Measurements from ENCODE around the gene SLC25A15. TPM values are rescaled to one million over a fixed set of nuclear protein-coding genes. Genes with fewer than 3 reads are reported as not detected.

The SLC25A15 gene
- 29.1 and 32.2 TPM in 2 replicates for total RNA-seq (2012; rRNA removed)

DNA sequence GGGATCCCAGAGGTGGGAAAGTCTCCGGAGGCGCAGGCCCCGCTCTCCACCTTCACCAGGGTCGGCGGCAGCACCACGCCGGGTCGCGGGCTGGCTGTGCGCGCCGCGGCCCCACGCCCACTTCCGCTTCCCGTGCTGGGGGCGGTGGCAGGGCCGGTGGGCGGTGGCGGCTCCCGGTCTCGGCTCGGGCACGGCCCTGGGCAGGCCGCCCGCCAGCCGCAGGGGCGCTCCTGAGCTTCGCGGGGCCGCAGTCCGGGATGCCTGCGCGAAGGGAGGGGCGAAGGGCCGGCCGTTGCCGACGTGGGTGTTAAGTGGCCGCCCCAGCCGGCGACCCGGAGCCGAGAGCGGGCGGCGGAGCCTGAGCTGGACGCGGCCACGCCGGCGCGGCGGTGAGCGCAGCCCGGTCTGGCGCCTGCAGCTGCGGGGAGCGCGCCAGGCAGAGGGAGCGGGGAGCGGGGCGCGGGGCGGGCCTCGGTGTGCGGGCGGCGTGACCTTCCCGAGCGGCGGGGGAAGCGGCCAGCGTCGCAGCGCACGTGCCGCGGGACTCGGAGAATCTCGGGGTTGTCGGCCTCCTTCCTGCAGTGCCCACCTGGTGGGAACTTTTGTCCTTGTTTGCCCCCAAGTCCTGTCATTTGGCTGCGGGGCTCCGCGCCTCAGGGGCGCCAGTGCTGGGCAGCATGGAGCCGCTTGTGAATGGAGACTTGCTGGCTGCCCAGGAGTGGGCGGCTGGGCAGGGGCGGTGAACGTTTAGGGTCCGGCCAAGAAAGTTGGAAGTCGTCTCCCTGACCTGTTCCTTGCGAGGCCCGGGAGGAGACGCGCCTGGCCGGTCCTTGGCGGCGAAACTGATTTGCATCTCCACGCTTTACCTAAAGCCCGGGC lies at the start of gene SLC25A15:
Gene SLC25A15 (plus strand): TSS at position 337 of the 879 bp plus-strand sequence. CDS start 3,616 bp downstream, outside the sequence.
- H3K4me2 ChIP-seq (ENCODE audit: low read length) = peak within 1 kb of the TSS; percentile 95
- no peaks in the 10 kb centered on the region for H3K27me3 ChIP-seq (ENCODE audit: control insufficient read depth, insufficient read depth, low read length)

DNA sequence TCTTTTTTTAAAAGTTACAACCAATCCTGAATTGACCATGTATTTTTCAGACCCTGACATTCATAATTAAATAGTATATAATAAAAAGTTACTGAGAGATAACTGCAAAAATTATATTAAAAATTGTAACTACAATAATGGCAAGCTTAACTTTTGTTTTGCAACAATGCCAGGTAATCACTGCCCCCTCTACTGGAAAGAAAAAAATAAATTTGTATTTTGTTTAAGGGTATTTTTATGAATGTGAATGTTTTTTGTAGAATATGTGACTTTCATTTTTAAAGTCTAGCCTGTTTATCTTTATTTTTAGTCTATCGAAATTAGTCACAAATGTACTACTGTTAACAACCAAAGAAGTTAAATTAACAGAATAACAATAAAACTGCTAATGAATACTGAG lies 40.1 kb upstream of the SLC25A15 start:
- Histone ChIP-seq H3K9me3 (replicated peaks; ENCODE audit: low read length) (no peaks in the 10 kb centered on the region), H3K4me2 (ENCODE audit: low read length) (no peak overlapping the region), H3K36me3 (ENCODE audit: insufficient read depth, low read length) (peaks cover 9% of the 10 kb centered on the region), H3K4me1 (ENCODE audit: control insufficient read depth, insufficient read depth, low read length) (no peaks in the 10 kb centered on the region), H3K4me3 (ENCODE audit: low read length) (no peak overlapping the region), H3K9ac (ENCODE audit: low read depth, low read length) (no peak overlapping the region), H3K27me3 (ENCODE audit: control insufficient read depth, insufficient read depth, low read length) (no peaks in the 10 kb centered on the region)

More for the DNA sequence above, at the start of gene SLC25A15:
- no peaks in the 10 kb centered on the region for H3K9me3 ChIP-seq (replicated peaks; ENCODE audit: low read length)
- H3K9ac ChIP-seq (ENCODE audit: low read depth, low read length) = peak within 1 kb of the TSS; percentile 87
- H3K4me3 ChIP-seq (ENCODE audit: low read length) = peak within 1 kb of the TSS; percentile 92
- H3K36me3 ChIP-seq (ENCODE audit: insufficient read depth, low read length) = peaks cover 11% of the 10 kb centered on the region
- H3K4me1 ChIP-seq (ENCODE audit: control insufficient read depth, insufficient read depth, low read length) = peaks cover 12% of the 10 kb centered on the region

DNA sequence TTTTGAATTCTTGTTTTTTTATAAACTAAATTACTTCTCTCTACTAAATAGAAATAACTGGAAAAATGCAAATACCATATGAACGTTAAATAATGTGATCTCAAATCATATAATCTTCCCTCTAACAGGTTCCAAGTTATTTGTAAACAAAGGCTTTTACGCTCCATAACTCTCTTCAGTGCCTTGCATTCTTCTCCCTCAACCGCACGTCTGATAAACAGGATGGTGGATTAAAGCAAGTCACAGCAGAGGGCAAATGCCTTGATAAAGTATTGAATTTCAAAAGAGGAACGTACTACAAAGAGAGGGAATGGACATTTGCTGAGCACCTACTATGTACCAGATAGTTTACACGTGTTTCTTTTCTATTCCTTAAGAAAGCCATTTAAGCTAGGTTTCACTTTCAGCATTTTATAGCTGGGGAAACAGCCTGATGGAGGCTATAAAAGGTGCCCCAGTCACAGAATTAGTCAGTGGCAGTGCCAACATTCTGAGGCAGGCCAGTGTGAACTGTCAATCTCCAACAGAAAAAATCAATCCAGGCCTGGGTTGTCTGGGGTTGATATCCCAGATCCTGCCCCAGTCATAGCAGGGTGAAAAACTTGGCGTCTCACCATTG lies 34.2 kb upstream of the SLC25A15 start:
- Histone ChIP-seq H3K36me3 (ENCODE audit: insufficient read depth, low read length) (peaks cover 32% of the 10 kb centered on the region), H3K9me3 (replicated peaks; ENCODE audit: low read length) (no peaks in the 10 kb centered on the region), H3K9ac (ENCODE audit: low read depth, low read length) (no peak overlapping the region), H3K27me3 (ENCODE audit: control insufficient read depth, insufficient read depth, low read length) (no peaks in the 10 kb centered on the region), H3K4me2 (ENCODE audit: low read length) (no peak overlapping the region), H3K4me1 (ENCODE audit: control insufficient read depth, insufficient read depth, low read length) (no peaks in the 10 kb centered on the region), H3K4me3 (ENCODE audit: low read length) (no peak overlapping the region)

DNA sequence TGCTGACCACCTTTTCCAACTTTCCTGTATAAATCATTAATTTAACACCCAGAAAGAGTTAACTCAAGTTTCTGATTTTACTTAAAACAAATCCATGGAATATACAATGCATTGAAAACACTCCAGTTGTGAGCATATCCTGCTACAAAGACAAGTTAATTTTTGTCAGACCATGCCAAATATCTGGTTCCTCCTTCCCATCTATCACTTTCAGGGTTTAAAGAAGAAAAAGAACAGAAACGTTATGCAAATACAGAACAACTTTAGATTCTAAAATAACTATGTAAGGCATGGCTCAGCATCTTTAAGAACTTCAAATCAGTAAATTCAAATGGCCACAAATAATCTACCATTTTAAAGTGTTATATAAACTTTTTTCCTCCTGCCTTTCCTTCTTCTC lies 33.4 kb upstream of the SLC25A15 start:
- no peak overlapping the region for H3K4me2 ChIP-seq (ENCODE audit: low read length)
- H3K27me3 ChIP-seq (ENCODE audit: control insufficient read depth, insufficient read depth, low read length) = no peaks in the 10 kb centered on the region
- no peaks in the 10 kb centered on the region for H3K4me1 ChIP-seq (ENCODE audit: control insufficient read depth, insufficient read depth, low read length)
- no peak overlapping the region for H3K9ac ChIP-seq (ENCODE audit: low read depth, low read length)
- H3K4me3 ChIP-seq (ENCODE audit: low read length) = no peak overlapping the region
- H3K9me3 ChIP-seq (replicated peaks; ENCODE audit: low read length) = no peaks in the 10 kb centered on the region
- H3K36me3 ChIP-seq (ENCODE audit: insufficient read depth, low read length) = peaks cover 32% of the 10 kb centered on the region

DNA sequence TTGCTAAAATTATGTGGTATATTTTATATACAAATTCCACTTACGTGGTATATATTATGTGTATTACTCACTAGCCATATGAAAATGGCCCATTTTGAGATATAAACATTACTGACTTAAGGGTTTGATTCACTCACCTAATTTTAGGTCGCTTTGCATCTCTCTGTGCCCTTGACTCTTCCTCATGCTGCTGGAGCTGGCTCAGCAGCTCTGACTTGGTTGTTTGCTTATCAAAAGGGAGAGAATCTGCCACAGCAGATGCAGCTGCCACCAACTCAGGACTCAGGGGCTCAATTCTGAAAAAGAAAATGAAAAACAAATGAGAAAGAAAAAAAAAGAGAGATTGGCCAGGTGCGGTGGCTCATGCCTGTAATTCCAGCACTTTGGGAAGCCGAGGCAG lies 30.6 kb upstream of the SLC25A15 start:
- H3K9ac ChIP-seq (ENCODE audit: low read depth, low read length) = no peak overlapping the region
- no peak overlapping the region for H3K4me3 ChIP-seq (ENCODE audit: low read length)
- no peak overlapping the region for H3K4me2 ChIP-seq (ENCODE audit: low read length)
- no peaks in the 10 kb centered on the region for H3K9me3 ChIP-seq (replicated peaks; ENCODE audit: low read length)
- peaks cover 24% of the 10 kb centered on the region for H3K36me3 ChIP-seq (ENCODE audit: insufficient read depth, low read length)
- no peaks in the 10 kb centered on the region for H3K4me1 ChIP-seq (ENCODE audit: control insufficient read depth, insufficient read depth, low read length)
- no peaks in the 10 kb centered on the region for H3K27me3 ChIP-seq (ENCODE audit: control insufficient read depth, insufficient read depth, low read length)

DNA sequence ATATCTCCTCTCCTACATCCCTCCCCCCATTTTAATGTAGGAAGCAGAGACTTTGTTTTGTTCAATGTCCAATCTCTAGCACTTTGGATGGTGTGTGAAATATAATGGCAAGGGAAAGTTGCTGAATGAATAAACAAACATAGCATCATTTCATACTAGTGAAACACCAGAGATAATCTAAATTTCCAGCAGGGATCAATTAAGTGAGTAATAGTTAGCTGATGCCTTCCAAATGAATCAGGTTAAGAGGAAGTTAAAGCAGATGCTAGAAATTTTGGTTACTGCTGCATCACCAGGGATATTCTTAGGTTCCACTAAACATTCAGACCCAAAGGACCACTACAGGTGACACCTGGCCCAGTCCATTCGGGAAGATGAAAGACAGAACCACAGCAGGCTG lies 26.6 kb upstream of the SLC25A15 start:
- Histone ChIP-seq H3K9ac (ENCODE audit: low read depth, low read length) (no peak overlapping the region), H3K4me1 (ENCODE audit: control insufficient read depth, insufficient read depth, low read length) (no peaks in the 10 kb centered on the region), H3K4me3 (ENCODE audit: low read length) (no peak overlapping the region), H3K27me3 (ENCODE audit: control insufficient read depth, insufficient read depth, low read length) (no peaks in the 10 kb centered on the region), H3K4me2 (ENCODE audit: low read length) (no peak overlapping the region), H3K36me3 (ENCODE audit: insufficient read depth, low read length) (peaks cover 10% of the 10 kb centered on the region), H3K9me3 (replicated peaks; ENCODE audit: low read length) (no peaks in the 10 kb centered on the region)

DNA sequence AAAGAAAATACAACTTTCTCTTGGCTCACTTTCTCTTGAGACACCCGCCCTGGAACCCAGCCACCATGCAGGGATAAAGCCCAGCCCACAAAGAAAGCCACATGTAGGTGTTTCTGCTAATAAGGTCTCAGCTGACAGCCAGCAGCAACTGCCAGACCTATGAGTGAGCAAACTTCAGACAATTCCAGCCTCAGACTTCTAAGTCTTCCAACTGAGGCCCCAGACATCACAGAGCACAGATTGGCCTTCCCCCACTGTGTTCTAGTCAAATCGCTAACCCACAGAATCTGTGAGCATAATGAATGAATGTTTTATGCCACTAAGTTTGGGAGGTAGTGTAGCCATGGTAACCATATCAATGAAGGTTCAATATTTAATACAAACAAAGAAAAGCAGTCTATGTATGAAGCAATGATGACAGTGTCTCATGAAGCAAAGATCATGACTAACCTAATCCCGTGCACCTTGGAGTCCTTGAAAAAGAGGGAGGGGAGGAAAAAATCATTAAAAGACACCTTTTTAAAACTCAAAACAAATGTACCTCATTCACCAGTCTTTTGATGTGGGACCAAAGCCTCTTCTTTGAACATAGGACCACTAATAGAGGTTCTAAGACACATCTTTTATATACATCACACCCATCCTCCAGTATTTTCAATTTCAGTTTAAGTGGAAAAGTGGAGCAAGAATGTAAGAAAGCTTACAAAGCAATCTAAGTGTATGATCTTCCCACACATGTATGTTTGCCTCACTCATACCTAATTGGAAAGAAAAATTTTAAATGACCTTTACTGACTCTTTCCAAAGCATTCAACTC lies 24.6 kb upstream of the SLC25A15 start:
- Histone ChIP-seq H3K9ac (ENCODE audit: low read depth, low read length) (no peak overlapping the region), H3K4me3 (ENCODE audit: low read length) (no peak overlapping the region), H3K4me2 (ENCODE audit: low read length) (no peak overlapping the region), H3K9me3 (replicated peaks; ENCODE audit: low read length) (no peaks in the 10 kb centered on the region), H3K36me3 (ENCODE audit: insufficient read depth, low read length) (no peaks in the 10 kb centered on the region), H3K4me1 (ENCODE audit: control insufficient read depth, insufficient read depth, low read length) (no peaks in the 10 kb centered on the region), H3K27me3 (ENCODE audit: control insufficient read depth, insufficient read depth, low read length) (no peaks in the 10 kb centered on the region)

DNA sequence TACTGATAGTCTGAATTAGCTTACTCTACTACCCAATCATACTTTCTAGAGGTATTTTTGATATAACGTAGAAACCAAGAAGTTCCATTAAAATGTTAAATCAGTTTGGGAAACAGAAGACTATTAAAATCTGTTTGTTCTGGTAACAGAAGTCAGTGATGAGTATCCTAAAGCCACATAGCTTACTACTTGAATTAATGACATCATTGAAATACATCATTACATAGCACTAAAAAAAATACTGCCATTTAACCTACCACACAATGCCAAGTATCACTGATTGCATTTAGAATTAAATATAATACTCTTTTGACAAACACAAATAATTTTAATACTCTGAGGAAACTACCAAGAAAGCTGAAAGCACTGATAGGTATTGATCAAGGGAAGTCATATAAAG lies 23.8 kb upstream of the SLC25A15 start:
- Histone ChIP-seq H3K4me3 (ENCODE audit: low read length) (no peak overlapping the region), H3K4me2 (ENCODE audit: low read length) (no peak overlapping the region), H3K9ac (ENCODE audit: low read depth, low read length) (no peak overlapping the region), H3K36me3 (ENCODE audit: insufficient read depth, low read length) (no peaks in the 10 kb centered on the region), H3K27me3 (ENCODE audit: control insufficient read depth, insufficient read depth, low read length) (no peaks in the 10 kb centered on the region), H3K9me3 (replicated peaks; ENCODE audit: low read length) (no peaks in the 10 kb centered on the region), H3K4me1 (ENCODE audit: control insufficient read depth, insufficient read depth, low read length) (peaks cover 4% of the 10 kb centered on the region)

DNA sequence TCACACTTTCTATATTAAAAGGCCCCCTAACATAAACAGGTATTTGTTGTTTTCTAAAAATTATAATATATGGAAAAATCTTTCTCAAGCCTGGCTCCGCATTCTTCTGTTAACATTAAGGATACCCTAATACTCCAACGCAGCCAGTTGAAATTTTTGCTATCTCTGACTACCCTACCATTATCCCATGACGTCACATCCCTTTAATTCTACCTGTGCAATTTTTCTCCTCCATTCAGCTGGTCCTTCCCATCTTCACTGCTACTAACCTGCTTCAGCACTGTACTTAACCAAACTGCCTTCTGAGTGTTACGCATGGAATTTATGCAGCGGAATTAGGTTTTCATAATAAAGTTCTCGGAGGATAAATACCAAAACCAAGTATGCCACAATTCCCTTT lies 19.4 kb upstream of the SLC25A15 start:
- Histone ChIP-seq H3K9me3 (replicated peaks; ENCODE audit: low read length) (no peaks in the 10 kb centered on the region), H3K4me2 (ENCODE audit: low read length) (peak overlapping the region; percentile 78), H3K36me3 (ENCODE audit: insufficient read depth, low read length) (no peaks in the 10 kb centered on the region), H3K9ac (ENCODE audit: low read depth, low read length) (peak overlapping the region; percentile 89), H3K4me3 (ENCODE audit: low read length) (peak overlapping the region; percentile 91), H3K4me1 (ENCODE audit: control insufficient read depth, insufficient read depth, low read length) (peaks cover 7% of the 10 kb centered on the region), H3K27me3 (ENCODE audit: control insufficient read depth, insufficient read depth, low read length) (no peaks in the 10 kb centered on the region)

DNA sequence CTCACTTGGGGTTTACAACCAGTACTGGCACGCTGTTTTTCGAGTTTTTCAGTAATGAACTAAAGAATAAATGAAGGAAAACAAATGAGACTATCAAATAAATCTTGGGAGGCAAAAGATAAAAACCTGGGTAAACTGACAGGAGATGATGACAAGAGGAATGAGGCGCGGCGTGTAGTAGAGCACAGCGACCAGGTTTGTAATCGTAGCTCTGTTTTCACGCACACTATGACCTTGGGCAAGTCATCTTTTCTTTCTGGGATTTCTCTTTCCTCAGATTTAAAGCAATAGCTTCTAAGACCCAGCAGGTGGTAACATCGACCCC lies 18.8 kb upstream of the SLC25A15 start:
- peak overlapping the region; percentile 89 for H3K9ac ChIP-seq (ENCODE audit: low read depth, low read length)
- H3K4me3 ChIP-seq (ENCODE audit: low read length) = peak overlapping the region; percentile 91
- H3K27me3 ChIP-seq (ENCODE audit: control insufficient read depth, insufficient read depth, low read length) = no peaks in the 10 kb centered on the region
- peaks cover 7% of the 10 kb centered on the region for H3K4me1 ChIP-seq (ENCODE audit: control insufficient read depth, insufficient read depth, low read length)
- H3K4me2 ChIP-seq (ENCODE audit: low read length) = peak overlapping the region; percentile 78
- H3K9me3 ChIP-seq (replicated peaks; ENCODE audit: low read length) = no peaks in the 10 kb centered on the region
- no peaks in the 10 kb centered on the region for H3K36me3 ChIP-seq (ENCODE audit: insufficient read depth, low read length)

DNA sequence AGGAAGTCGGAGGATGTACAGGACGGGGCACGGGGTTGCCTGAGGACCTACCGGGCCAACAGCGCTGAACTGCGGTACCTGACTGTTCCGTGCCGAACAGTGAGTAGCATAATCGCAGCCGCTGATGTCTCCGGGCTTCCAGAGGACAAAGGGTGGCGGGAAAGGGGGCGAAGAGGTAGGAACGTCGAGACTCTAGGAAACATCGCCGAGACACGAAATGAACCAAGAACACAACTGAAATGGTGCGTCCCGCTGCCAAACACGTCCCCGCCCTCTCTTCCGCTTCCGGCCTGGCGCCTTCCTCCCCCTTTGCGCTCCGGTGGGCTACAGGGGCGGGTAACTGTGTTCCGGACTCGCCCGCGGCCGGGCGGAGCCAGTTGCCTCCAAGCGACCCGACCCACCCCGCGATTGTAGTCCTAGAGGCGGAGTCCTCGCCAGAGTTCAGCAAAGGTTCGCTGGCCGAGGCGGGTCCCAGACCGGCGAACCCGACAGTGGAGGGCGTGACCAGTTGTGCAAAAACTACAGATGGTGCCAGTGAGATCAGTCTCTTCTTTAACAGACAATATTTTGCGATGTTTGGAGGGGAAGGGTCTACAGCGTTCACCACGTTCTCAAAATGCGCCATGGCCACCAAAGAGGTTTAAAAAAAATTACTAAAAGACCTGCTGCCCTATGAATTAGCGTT lies 18.3 kb upstream of the SLC25A15 start, which contains the start of gene MRPS31:
Gene MRPS31 (minus strand): TSS at position 257 of the 685 bp plus-strand sequence. CDS start 54 bp downstream, at position 203.
- no peaks in the 10 kb centered on the region for H3K27me3 ChIP-seq (ENCODE audit: control insufficient read depth, insufficient read depth, low read length)
- peaks cover 7% of the 10 kb centered on the region for H3K4me1 ChIP-seq (ENCODE audit: control insufficient read depth, insufficient read depth, low read length)
- peak within 1 kb of the TSS; percentile 91 for H3K4me3 ChIP-seq (ENCODE audit: low read length)
- no peaks in the 10 kb centered on the region for H3K9me3 ChIP-seq (replicated peaks; ENCODE audit: low read length)
- H3K9ac ChIP-seq (ENCODE audit: low read depth, low read length) = peak within 1 kb of the TSS; percentile 89
- H3K4me2 ChIP-seq (ENCODE audit: low read length) = peak within 1 kb of the TSS; percentile 89
- no peaks in the 10 kb centered on the region for H3K36me3 ChIP-seq (ENCODE audit: insufficient read depth, low read length)

All from skeletal muscle satellite cell (primary cell).